Stimulated activated CD4-positive, alpha-beta T cell treated with anti-CD3 and anti-CD28 coated beads, Interleukin-15, amount 100 ng/mL, for 1 hour (primary cell): ENCODE data around the gene LHFPL5.
A peak's percentile ranks its signal among the peaks of the same experiment; 100 is the strongest.

Experiments used
- DNase-seq, 2 donors: peaks; one replicate each; pipeline ENCODE4 v3.0.0-alpha.2; 2020; ENCODE audit warnings: low read depth in 1 of 2, low spot score in 1 of 2

Gene LHFPL5

GRCh38 chr6:35804996-35805736 lies at the start of gene LHFPL5:
Gene LHFPL5, plus strand, starts transcription at chr6:35805352. Its CDS starts 319 bp downstream, at chr6:35805671.
- peak in 1 of 2 donors; percentile 40 for DNase-seq

GRCh38 chr6:35757456-35758123 lies 47.6 kb upstream of the LHFPL5 start:
- DNase-seq: no peak

- DNase-seq: no peak
Measured at GRCh38 chr6:35759426-35759825, 45.7 kb upstream of the LHFPL5 start.

GRCh38 chr6:35765739-35766138 lies 39.4 kb upstream of the LHFPL5 start:
- no peak for DNase-seq

GRCh38 chr6:35769211-35769610 lies 35.9 kb upstream of the LHFPL5 start:
- no peak for DNase-seq

DNA sequence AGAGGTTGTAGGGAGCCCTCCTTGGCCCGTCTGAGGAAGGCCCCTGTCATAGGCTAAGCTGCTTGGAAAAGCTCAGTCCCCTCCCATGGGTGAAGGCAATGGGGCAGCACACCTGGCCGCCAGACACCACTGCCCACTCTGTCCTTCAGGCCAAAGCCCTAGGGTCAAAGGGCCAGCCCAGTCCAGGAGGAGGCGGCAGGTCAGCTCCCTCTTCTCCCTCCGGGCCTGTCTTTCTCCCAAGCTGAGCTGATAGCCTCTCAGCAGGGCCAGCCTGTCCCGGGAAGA lies 33.9 kb upstream of the LHFPL5 start:
- DNase-seq: no peak

GRCh38 chr6:35774116-35774794 lies 30.9 kb upstream of the LHFPL5 start:
- no peak for DNase-seq

DNA sequence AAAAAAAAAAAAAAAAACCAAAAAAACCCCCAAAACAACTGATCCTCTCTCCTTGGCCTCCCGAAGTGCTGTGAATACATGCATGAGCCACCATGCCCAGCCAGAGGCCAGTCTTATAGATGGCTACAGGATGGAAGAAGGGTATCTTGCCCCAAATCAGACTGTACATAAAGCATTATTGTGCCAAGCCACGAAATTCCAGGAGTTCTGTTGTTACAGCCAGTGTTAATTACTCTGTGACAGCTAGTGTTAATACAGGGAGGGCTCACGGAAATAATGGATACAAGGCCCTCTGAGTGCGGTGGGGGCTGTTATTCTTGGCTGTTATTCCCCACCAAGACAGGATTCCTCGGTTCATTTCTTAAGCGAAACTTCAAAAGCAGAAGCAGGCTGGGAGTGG lies 30.1 kb upstream of the LHFPL5 start:
- DNase-seq: no peak

- no peak for DNase-seq
Measured at GRCh38 chr6:35776364-35777215, 28.6 kb upstream of the LHFPL5 start, which contains the start of gene CLPSL2. Gene CLPSL2, plus strand, starts transcription at chr6:35776598. Its CDS starts 21 bp downstream, at chr6:35776619.

DNA sequence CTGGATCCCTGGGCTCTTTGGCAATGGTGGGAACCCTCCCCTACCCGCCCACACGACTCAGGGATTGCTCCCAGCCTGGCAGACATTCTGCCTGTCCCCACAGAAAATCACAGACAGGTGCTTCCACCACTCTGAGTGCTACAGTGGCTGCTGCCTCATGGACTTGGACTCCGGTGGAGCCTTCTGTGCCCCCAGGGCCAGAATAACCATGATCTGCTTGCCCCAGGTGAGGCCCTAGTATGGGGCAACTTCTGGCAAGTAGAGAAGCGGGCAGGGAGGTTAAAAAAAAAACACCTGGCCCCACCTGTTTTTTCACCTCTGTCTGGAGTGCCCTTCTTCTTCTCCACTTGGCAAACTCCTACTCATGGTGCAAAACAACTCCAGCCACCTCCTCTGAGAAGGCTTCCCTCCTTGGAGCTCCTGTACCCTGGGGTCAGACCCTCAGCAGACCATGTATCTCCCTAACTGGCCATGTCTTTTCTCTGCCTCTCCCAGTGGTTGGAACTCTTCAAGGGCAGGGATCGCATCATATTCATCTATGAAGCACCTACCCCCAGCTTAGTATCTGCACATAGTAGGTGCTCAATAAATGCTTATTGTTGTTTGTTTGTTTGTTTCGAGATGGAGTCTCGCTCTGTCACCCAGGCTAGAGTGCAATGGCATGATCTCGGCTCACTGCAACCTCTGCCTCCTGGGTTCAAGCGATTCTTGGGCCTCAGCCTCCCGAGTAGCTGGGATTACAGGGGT lies 27.6 kb upstream of the LHFPL5 start:
- DNase-seq: no peak

DNA sequence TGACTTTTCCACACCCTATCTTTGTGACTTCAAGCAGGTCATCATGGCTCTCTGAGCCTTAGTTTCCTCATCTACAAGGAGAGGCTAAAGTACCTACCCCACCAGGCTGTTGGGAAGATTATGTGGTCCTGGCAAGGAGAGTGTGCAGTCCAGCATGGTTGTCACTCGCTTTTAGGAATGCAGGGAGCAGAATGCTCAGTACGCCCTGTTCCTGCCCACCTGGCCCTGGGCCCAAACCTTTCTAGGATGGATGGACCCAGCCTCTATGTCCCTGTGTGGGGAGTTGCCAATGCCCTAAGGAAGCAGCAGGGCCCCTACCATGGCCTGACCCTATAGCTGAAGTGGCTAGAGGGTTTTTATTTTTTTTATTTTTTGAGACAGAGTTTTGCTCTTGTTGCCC lies 26.7 kb upstream of the LHFPL5 start:
- DNase-seq: no peak

- DNase-seq: no peak
Measured at GRCh38 chr6:35780719-35781118, 24.4 kb upstream of the LHFPL5 start, which contains the start of gene CLPSL1. Gene CLPSL1, plus strand, starts transcription at chr6:35781019. Its CDS starts 92 bp downstream, at chr6:35781111.

DNA sequence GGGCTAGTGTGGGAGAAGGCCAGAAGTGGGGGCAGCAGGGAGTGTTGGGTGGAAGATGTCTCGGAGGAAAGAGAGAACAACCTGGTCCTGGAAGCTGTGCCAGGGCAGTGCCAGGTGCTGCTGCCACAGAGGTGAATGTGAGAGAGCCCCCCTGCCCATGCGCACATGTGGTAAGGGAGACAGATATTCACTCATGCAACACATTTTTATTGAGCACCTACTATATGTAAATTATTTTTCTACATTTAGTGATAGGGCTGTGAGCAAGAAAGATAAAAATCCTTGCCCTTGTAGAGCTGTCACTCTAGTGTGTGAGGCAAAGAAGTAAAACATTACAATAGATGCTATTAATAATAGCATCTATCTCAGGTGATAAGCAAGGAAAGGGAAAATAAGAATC lies 23.9 kb upstream of the LHFPL5 start:
- no peak for DNase-seq

- DNase-seq: no peak
Measured at GRCh38 chr6:35782424-35782823, 22.7 kb upstream of the LHFPL5 start.

- DNase-seq: no peak
Measured at GRCh38 chr6:35784200-35784599, 21.0 kb upstream of the LHFPL5 start.

DNA sequence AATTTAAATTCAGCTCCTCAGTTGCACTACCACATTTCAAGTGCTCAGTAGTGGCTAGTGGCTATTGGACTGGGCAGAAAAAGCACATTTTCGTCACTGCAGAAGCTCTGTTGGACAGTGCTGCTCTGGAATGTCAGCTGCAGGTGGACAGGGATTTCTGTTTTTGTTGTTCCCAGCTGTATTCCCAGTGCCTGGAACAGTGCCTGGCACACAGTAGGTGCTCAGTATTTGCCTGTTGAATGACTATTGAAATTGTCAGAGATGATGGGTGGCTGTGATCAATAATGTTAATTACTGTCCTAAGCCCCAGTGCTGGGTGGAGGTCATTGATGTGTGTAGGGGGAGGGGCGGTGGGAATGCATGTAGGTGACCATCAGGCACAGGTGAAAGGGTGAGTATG lies 18.9 kb upstream of the LHFPL5 start:
- DNase-seq: no peak

GRCh38 chr6:35786810-35787209 lies 18.3 kb upstream of the LHFPL5 start:
- DNase-seq: no peak

DNA sequence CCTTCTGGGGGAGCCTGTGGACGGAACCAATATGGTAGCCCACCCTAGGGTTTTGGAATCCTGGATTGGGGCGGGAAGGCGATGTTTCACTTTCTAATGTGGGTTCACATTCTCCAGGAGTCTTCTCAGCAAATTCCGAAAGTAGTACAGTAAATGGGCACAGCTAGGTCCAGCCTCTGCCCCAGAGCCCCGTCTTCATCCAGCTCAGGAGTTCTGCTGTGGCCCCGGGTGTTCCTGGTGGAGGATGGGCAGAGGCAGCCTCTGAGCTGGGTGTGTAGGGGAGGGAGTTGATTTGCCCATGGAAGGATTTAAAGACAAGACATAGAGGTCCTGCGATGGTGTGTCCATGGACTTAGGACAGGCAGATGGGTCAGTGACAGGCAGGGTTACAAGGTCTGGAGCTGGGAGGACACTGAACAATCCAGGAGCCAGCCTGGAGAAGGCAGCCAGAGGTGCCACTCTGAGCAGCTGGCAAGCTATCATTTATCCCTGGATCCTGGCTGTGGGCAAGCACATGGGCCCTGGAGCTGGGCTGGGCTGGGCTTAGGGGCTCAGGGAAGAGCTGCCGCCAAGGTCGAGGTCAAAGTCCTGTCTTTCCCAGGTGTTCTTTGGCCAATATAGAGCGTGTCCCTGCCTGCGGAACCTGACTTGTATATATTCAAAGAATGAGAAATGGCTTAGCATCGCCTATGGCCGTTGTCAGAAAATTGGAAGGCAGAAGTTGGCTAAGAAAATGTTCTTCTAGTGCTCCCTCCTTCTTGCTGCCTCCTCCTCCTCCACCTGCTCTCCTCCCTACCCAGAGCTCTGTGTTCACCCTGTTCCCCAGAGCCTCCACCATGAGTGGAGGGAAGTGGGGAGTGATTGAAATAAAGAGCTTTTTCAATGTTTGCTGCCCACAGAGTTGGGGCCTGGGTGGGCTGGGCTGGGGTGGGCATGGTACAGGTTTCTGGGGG lies 17.6 kb upstream of the LHFPL5 start:
- DNase-seq: no peak

GRCh38 chr6:35788423-35788982 lies 16.6 kb upstream of the LHFPL5 start:
- no peak for DNase-seq
